ENCODE measurements around the gene ACAP3.
"Not testable (repeated sequence)": the region's sequence is repeated elsewhere in the genome, so short reads cannot be mapped to it uniquely, and the experiment has no call there.

ACAP3 gene

GRCh38 chr1:1248009-1248913, 59.5 kb downstream of the ACAP3 start:
- DNase-seq (ENCODE audit: low read depth in 4 of 4, low spot score in 1 of 4) = not testable (repeated sequence)

GRCh38 chr1:1247341-1247913, 60.3 kb downstream of the ACAP3 start:
- no peak for DNase-seq (ENCODE audit: low read depth in 4 of 4, low spot score in 1 of 4)

- no peak for DNase-seq (ENCODE audit: low read depth in 4 of 4, low spot score in 1 of 4)
Measured at GRCh38 chr1:1246577-1247340, 61.0 kb downstream of the ACAP3 start, which contains the start of gene C1QTNF12. Gene C1QTNF12, minus strand, starts transcription at chr1:1246722. Its CDS starts 32 bp downstream, at chr1:1246690.

GRCh38 chr1:1245817-1246576, 61.7 kb downstream of the ACAP3 start:
- no peak for DNase-seq (ENCODE audit: low read depth in 4 of 4, low spot score in 1 of 4)

- DNase-seq (ENCODE audit: low read depth in 4 of 4, low spot score in 1 of 4) = no peak
Measured at GRCh38 chr1:1245178-1245816, 62.4 kb downstream of the ACAP3 start.

- no peak for DNase-seq (ENCODE audit: low read depth in 4 of 4, low spot score in 1 of 4)
Measured at GRCh38 chr1:1244192-1244811, 63.4 kb downstream of the ACAP3 start.

- no peak for DNase-seq (ENCODE audit: low read depth in 4 of 4, low spot score in 1 of 4)
Measured at GRCh38 chr1:1243807-1244191, 63.9 kb downstream of the ACAP3 start.

- no peak for DNase-seq (ENCODE audit: low read depth in 4 of 4, low spot score in 1 of 4)
Measured at GRCh38 chr1:1243266-1243660, 64.5 kb downstream of the ACAP3 start.

- no peak for DNase-seq (ENCODE audit: low read depth in 4 of 4, low spot score in 1 of 4)
Measured at GRCh38 chr1:1242461-1243265, 65.1 kb downstream of the ACAP3 start.
